WI38 (cell line): ENCODE data around the gene SFPQ.

ENCODE experiments used
- H3K4me3 ChIP-seq: 2 replicates; pipeline ENCODE4 v1.5.1; 2011; ENCODE audit warnings: low read depth, mild to moderate bottlenecking, control low read depth, low read length
- TF ChIP-seq, protein P1 (sequence below): IDR thresholded peaks from 2 replicates; pipeline ENCODE4 v1.5.1; 2012; ENCODE audit warnings: low read depth, mild to moderate bottlenecking, control low read depth, low read length

Gene SFPQ

DNA sequence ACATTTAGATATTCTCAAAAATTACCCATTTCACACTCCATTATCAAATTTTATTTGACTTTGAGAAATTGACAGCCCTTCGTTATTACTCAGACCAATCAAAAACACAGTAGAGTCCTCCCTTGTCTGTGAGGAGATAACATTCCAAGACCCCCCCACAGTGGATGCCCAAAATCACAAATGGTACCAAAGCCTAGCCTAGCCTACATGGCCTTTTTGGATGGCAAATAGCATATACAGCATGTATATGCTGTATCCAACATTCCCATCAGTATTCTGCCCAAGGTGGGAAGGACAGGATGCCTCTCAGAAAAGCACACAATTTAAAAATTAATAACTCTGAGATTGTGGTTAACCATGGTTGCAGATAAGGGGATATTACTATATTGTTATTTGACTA, 17.3 kb downstream of the SFPQ start:
- TF ChIP-seq, protein P1, sequence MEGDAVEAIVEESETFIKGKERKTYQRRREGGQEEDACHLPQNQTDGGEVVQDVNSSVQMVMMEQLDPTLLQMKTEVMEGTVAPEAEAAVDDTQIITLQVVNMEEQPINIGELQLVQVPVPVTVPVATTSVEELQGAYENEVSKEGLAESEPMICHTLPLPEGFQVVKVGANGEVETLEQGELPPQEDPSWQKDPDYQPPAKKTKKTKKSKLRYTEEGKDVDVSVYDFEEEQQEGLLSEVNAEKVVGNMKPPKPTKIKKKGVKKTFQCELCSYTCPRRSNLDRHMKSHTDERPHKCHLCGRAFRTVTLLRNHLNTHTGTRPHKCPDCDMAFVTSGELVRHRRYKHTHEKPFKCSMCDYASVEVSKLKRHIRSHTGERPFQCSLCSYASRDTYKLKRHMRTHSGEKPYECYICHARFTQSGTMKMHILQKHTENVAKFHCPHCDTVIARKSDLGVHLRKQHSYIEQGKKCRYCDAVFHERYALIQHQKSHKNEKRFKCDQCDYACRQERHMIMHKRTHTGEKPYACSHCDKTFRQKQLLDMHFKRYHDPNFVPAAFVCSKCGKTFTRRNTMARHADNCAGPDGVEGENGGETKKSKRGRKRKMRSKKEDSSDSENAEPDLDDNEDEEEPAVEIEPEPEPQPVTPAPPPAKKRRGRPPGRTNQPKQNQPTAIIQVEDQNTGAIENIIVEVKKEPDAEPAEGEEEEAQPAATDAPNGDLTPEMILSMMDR, result no peak
- no peak overlapping the region for H3K4me3 ChIP-seq

GRCh38 chr1:35175098-35175576, 17.8 kb downstream of the SFPQ start:
- TF ChIP-seq, protein P1, result no peak

DNA sequence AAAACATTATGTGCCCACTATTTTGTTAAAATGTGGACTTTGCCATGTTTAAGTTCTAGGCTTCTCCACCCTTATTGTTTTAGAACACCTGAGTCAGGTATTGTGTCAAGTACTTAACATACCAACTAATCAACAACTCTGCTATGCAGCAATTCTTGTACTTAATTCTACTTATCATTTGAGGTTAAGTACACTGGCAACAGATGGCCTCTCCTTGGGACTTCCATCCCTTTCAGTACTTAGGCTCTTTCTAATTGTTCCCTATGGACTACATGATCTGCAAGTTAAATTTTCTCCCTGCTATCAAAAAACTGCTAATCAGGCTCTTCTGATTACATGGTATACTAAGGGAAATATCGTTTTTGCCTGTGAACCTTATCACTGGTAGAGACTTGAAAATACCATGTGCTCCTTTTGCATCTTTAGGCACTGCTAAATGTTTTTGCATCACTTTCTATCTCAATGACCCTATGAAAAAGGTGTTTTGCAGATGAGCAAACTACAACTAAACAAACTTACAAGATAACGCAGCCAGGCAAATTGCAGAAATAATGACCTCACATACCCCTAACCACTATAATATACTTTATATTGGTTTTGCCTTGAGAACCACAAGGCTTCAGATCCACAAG, 18.9 kb downstream of the SFPQ start:
- TF ChIP-seq, protein P1, result no peak
- H3K4me3 ChIP-seq, result no peak overlapping the region

More at GRCh38 chr1:35175098-35175576, 17.8 kb downstream of the SFPQ start:
- no peak overlapping the region for H3K4me3 ChIP-seq

GRCh38 chr1:35173491-35173890, 19.5 kb downstream of the SFPQ start:
- TF ChIP-seq, protein P1, result no peak
- no peak overlapping the region for H3K4me3 ChIP-seq

GRCh38 chr1:35172022-35172421, 20.9 kb downstream of the SFPQ start:
- TF ChIP-seq, protein P1, result no peak
- no peak overlapping the region for H3K4me3 ChIP-seq

- no peak overlapping the region for H3K4me3 ChIP-seq
- TF ChIP-seq, protein P1, result no peak
Measured at GRCh38 chr1:35171579-35171978, 21.4 kb downstream of the SFPQ start.

GRCh38 chr1:35164893-35165292, 28.1 kb downstream of the SFPQ start:
- no peak overlapping the region for H3K4me3 ChIP-seq
- TF ChIP-seq, protein P1, result no peak
